Keratinocyte (primary cell): ENCODE results near the gene TMEM132D.

Source experiments
- CTCF ChIP-seq, 3 experiments: IDR thresholded peaks in 1 of 3; conservative IDR thresholded peaks in 1 of 3; optimal IDR thresholded peaks in 1 of 3; 2 replicates in 2 of 3; 3 replicates in 1 of 3; pipeline versions ENCODE3 to v1.5.1; 2011; ENCODE audit warnings: low read length in 3 of 3, mild to moderate bottlenecking in 3 of 3, moderate library complexity in 2 of 3, control low read depth in 1 of 3, inconsistent platforms in 1 of 3; ENCODE audit not compliant: insufficient read depth in 2 of 3; ENCODE audit errors: extremely low read depth in 1 of 3
- EZH2 ChIP-seq: IDR thresholded peaks from one replicate; pipeline ENCODE4 v1.6.1; 2012; ENCODE audit warnings: inconsistent platforms, mild to moderate bottlenecking, low read length, moderate library complexity

- no peak for TF ChIP-seq CTCF (optimal IDR thresholded peaks at IDR 0.05 in 1 of 3, IDR thresholded peaks at IDR 0.05 in 1 of 3, conservative IDR thresholded peaks at IDR 0.05 in 1 of 3; ENCODE audit: extremely low read depth in 1 of 3, insufficient read depth in 2 of 3, low read length in 3 of 3)
- no peak for TF ChIP-seq EZH2
These were observed 566.4 kb downstream of the TMEM132D start for GRCh38 chr12:129337413-129337812.
